ENCODE results near the gene GTF2B. TPM values are rescaled to one million over a fixed set of nuclear protein-coding genes. Genes with fewer than 3 reads are reported as not detected.
A peak's percentile ranks its signal among the peaks of the same experiment; 100 is the strongest.
"Not testable (repeated sequence)": the region's sequence is repeated elsewhere in the genome, so short reads cannot be mapped to it uniquely, and the experiment has no call there.

The GTF2B gene
- total RNA-seq, 4 donors from 2014 or later = 38.8 to 50.0 (median 40.3) TPM

GRCh38 chr1:88890791-88891317, 513 bp downstream of the GTF2B start:
- no peak for DNase-seq (ENCODE audit: low spot score in 2 of 2)
- H3K4me3 ChIP-seq (ENCODE audit: low read depth, poor library complexity, severe bottlenecking) = peak overlapping the region; percentile 84
- 0 to 1% methylated on average over 16 to 18 of the region's 18 CpGs for WGBS, 2 donors
- TF ChIP-seq, protein P1, sequence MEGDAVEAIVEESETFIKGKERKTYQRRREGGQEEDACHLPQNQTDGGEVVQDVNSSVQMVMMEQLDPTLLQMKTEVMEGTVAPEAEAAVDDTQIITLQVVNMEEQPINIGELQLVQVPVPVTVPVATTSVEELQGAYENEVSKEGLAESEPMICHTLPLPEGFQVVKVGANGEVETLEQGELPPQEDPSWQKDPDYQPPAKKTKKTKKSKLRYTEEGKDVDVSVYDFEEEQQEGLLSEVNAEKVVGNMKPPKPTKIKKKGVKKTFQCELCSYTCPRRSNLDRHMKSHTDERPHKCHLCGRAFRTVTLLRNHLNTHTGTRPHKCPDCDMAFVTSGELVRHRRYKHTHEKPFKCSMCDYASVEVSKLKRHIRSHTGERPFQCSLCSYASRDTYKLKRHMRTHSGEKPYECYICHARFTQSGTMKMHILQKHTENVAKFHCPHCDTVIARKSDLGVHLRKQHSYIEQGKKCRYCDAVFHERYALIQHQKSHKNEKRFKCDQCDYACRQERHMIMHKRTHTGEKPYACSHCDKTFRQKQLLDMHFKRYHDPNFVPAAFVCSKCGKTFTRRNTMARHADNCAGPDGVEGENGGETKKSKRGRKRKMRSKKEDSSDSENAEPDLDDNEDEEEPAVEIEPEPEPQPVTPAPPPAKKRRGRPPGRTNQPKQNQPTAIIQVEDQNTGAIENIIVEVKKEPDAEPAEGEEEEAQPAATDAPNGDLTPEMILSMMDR (IDR thresholded peaks at IDR 0.05) = no peak
- TF ChIP-seq POLR2A (IDR thresholded peaks at IDR 0.05) = no peak
- intact Hi-C loops (cut with DNase I; ENCODE audit: low total_unique reads) = no loop called here

DNA sequence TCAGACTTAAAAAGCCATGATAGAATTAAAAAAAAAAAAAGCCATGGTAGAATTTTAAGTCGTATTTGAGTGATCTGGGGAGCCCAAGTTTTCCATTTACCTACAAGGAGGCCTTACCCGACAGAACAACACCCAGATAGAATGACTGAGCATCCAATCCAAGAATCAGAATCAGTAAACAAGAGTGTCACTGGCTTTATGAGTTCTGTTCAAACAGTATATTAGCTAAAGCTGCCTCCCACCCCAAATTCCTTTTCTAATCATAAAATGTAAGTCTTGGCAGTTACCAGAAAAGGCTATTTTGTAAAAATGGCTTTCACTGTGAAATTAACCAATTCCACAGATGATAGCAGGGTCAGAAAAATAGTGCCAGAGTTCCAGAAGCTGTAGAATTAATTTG, 1.2 kb downstream of the GTF2B start:
- no peak for TF ChIP-seq POLR2A (IDR thresholded peaks at IDR 0.05)
- TF ChIP-seq, protein P1 (IDR thresholded peaks at IDR 0.05) = no peak
- H3K4me3 ChIP-seq (ENCODE audit: low read depth, poor library complexity, severe bottlenecking) = no peak overlapping the region
- WGBS, 2 donors = 32 to 37% methylated on average over 2 of the region's 2 CpGs
- intact Hi-C loops (cut with DNase I; ENCODE audit: low total_unique reads) = no loop called here
- no peak for DNase-seq (ENCODE audit: low spot score in 2 of 2)

DNA sequence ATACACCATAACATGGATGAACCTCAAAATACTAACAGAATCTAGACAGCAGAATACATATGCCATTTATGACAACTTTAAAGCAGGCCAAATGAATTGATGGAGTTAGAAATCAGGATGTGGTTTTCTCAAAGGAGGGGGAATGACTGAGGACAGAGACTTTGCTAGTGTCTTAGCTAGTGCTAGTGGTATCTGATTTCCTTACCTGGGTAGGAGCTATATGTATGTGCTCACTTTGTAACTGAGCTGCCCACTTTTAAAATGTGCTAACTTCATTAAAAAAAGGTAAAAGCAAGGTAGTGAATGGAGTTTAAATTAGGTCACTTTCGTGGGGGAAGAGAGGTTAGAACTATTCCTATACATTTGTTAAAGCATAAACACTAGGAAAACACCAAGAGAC, 2.6 kb downstream of the GTF2B start:
- intact Hi-C loops (cut with DNase I; ENCODE audit: low total_unique reads) = no loop called here
- 70 to 81% methylated on average over 1 of the region's 1 CpG for WGBS, 2 donors

DNA sequence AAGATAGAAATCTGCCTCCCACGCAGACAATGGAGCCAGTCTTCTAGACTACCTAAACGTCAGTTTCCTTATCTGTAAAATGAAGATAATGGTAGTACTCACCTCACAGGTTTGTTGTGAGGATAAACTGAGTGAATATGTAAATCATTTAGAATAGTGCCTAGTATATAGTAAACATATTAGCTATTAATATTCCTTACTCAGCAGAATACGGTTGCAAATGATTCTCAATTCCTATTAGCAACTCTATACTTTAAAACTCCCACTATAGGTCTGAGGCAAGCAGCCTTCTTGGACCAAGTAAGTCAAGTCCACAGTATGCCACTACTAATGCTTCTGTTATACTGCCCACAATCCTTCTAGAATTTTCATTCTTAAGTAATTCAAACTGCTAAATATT, 5.4 kb downstream of the GTF2B start:
- no peak for DNase-seq (ENCODE audit: low spot score in 2 of 2)
- intact Hi-C loops (cut with DNase I; ENCODE audit: low total_unique reads) = no loop called here
- TF ChIP-seq POLR2A (IDR thresholded peaks at IDR 0.05) = no peak
- TF ChIP-seq, protein P1 (IDR thresholded peaks at IDR 0.05) = no peak
- H3K4me3 ChIP-seq (ENCODE audit: low read depth, poor library complexity, severe bottlenecking) = no peak overlapping the region
- 81% methylated on average over 3 of the region's 3 CpGs for WGBS, 2 donors

More for the DNA sequence above, 2.6 kb downstream of the GTF2B start:
- no peak overlapping the region for H3K4me3 ChIP-seq (ENCODE audit: low read depth, poor library complexity, severe bottlenecking)
- DNase-seq (ENCODE audit: low spot score in 2 of 2) = no peak
- TF ChIP-seq, protein P1 (IDR thresholded peaks at IDR 0.05) = no peak
- TF ChIP-seq POLR2A (IDR thresholded peaks at IDR 0.05) = no peak

DNA sequence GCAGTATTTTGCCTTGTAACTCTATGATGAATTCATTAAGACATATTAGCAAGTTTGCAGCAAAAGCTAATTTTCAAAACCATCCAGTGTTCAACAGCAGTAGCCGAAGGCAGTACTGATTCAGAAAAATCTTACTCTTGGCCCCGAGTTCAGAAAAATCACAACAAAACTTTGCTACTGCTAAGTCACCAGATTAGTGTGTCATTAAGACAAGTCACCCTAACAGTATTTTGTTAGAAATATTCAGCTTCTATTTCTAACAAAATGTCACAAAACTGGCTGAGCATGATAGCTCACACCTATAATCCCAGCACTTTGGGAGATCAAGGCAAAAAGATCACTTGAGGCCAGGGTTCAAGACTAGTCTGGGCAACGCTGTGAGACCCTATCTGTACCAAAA, 8.2 kb downstream of the GTF2B start:
- no peak overlapping the region for H3K4me3 ChIP-seq (ENCODE audit: low read depth, poor library complexity, severe bottlenecking)
- intact Hi-C loops (cut with DNase I; ENCODE audit: low total_unique reads) = no loop called here
- 59 to 65% methylated on average over 3 of the region's 3 CpGs for WGBS, 2 donors

DNA sequence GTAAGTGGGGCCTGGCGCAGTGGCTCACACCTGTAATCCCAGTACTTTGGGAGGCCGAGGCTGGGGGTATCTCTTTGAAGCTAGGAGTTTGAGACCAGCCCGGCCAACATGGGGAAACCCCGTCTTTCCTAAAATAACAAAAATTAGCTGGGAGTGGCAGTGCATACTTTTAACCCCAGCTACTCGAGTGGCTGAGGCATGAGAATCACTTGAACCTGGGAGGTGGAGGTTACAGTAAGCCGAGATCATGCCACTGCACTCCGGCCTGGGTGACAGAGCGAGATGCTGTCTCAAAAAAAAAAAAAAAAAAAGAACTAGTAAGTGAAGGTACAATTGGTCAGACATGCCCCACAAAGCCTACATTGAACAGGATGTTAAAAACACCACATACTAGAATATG, 10.7 kb downstream of the GTF2B start:
- H3K4me3 ChIP-seq (ENCODE audit: low read depth, poor library complexity, severe bottlenecking); intact Hi-C loops (cut with DNase I; ENCODE audit: low total_unique reads); DNase-seq (ENCODE audit: low spot score in 2 of 2): not testable (repeated sequence)
- 57 to 76% methylated on average over 8 of the region's 8 CpGs for WGBS, 2 donors

More for the DNA sequence above, 8.2 kb downstream of the GTF2B start:
- TF ChIP-seq, protein P1 (IDR thresholded peaks at IDR 0.05) = no peak
- no peak for TF ChIP-seq POLR2A (IDR thresholded peaks at IDR 0.05)
- DNase-seq (ENCODE audit: low spot score in 2 of 2) = no peak
